NCI-H1105 treated with DMSO at 0.1 percent for 48 hours (cell line): Measurements from ENCODE around the gene UGT2B10.
"Not testable (repeated sequence)": the region's sequence is repeated elsewhere in the genome, so short reads cannot be mapped to it uniquely, and the experiment has no call there.

Experiments used
- DNase-seq: peaks from one replicate; lab custom pipeline; 2025; lab: John Stamatoyannopoulos, UW

Gene UGT2B10

GRCh38 chr4:68815617-68816409 is at the start of gene UGT2B10:
UGT2B10 (plus strand) TSS chr4:68815994; CDS start chr4:68816020, 26 bp downstream.
- not testable (repeated sequence) for DNase-seq

GRCh38 chr4:68771836-68772235 is 44.0 kb upstream of the UGT2B10 start:
- not testable (repeated sequence) for DNase-seq

GRCh38 chr4:68773699-68774098 is 42.1 kb upstream of the UGT2B10 start:
- no peak for DNase-seq

GRCh38 chr4:68780232-68780631 is 35.6 kb upstream of the UGT2B10 start:
- DNase-seq = no peak

- no peak for DNase-seq
These were observed 18.7 kb upstream of the UGT2B10 start for GRCh38 chr4:68797048-68797447.

- DNase-seq = no peak
These were observed 18.2 kb upstream of the UGT2B10 start for GRCh38 chr4:68797618-68798017.

- DNase-seq = no peak
These were observed 12.8 kb upstream of the UGT2B10 start for GRCh38 chr4:68803013-68803412.

- no peak for DNase-seq
These were observed 7.7 kb upstream of the UGT2B10 start for GRCh38 chr4:68808060-68808459.

- no peak for DNase-seq
These were observed 4.9 kb upstream of the UGT2B10 start for GRCh38 chr4:68810919-68811318.

- not testable (repeated sequence) for DNase-seq
These were observed 844 bp downstream of the UGT2B10 start for GRCh38 chr4:68816410-68817265.

GRCh38 chr4:68817386-68817785 is 1.6 kb downstream of the UGT2B10 start:
- DNase-seq = no peak

GRCh38 chr4:68818030-68818462 is 2.3 kb downstream of the UGT2B10 start:
- DNase-seq = not testable (repeated sequence)

- DNase-seq = no peak
These were observed 15.8 kb downstream of the UGT2B10 start for GRCh38 chr4:68831642-68832041.

GRCh38 chr4:68850293-68850692 is 34.5 kb downstream of the UGT2B10 start:
- no peak for DNase-seq

- no peak for DNase-seq
These were observed 40.0 kb downstream of the UGT2B10 start for GRCh38 chr4:68855771-68856170.

- no peak for DNase-seq
These were observed 42.2 kb downstream of the UGT2B10 start for GRCh38 chr4:68858039-68858438.

GRCh38 chr4:68859655-68860054 is 43.9 kb downstream of the UGT2B10 start:
- DNase-seq = no peak

GRCh38 chr4:68861057-68861456 is 45.3 kb downstream of the UGT2B10 start:
- DNase-seq = no peak

- DNase-seq = no peak
These were observed 48.8 kb downstream of the UGT2B10 start for GRCh38 chr4:68864438-68865187.

GRCh38 chr4:68865188-68865638 is 49.4 kb downstream of the UGT2B10 start:
- no peak for DNase-seq

GRCh38 chr4:68865760-68866159 is 50.0 kb downstream of the UGT2B10 start:
- no peak for DNase-seq

GRCh38 chr4:68869274-68869773 is 53.5 kb downstream of the UGT2B10 start:
- DNase-seq = no peak
